ENCODE data around the gene CADPS2. TPM values are rescaled to one million over a fixed set of nuclear protein-coding genes. Genes with fewer than 3 reads are reported as not detected.

The CADPS2 gene
- total and polyA plus RNA-seq, 10 of the 15 experiments (the other 5 are each of a cell fraction or from before 2014, with no cell fraction given): 0.05 to 7.5 (median 0.25) TPM

- no peak for TF ChIP-seq ZNF687 (IDR thresholded peaks at IDR 0.05)
- TF ChIP-seq BHLHE40 (IDR thresholded peaks at IDR 0.05; ENCODE audit: borderline replicate concordance in 1 of 2, low read depth in 2 of 2, low read length in 1 of 2): no peak
- TF ChIP-seq YBX1 (IDR thresholded peaks at IDR 0.05): no peak
- TF ChIP-seq BCL3 (IDR thresholded peaks at IDR 0.05; ENCODE audit: borderline replicate concordance, insufficient read depth, low read depth, low read length, poor library complexity, severe bottlenecking): no peak
- TF ChIP-seq ZNF207 (IDR thresholded peaks at IDR 0.05; ENCODE audit: borderline replicate concordance): no peak
- TF ChIP-seq SMAD5 (IDR thresholded peaks at IDR 0.05; ENCODE audit: low read depth): no peak
- TF ChIP-seq MAX (IDR thresholded peaks at IDR 0.05; ENCODE audit: low read depth, low read length): no peak
- no peak for TF ChIP-seq ZBTB4 (CRISPR knock-in tag; IDR thresholded peaks at IDR 0.05)
- TF ChIP-seq RUNX3 (IDR thresholded peaks at IDR 0.05; ENCODE audit: low read length): no peak
- no peak for TF ChIP-seq SMC3 (IDR thresholded peaks at IDR 0.05; ENCODE audit: borderline replicate concordance, low read length)
- no peak for TF ChIP-seq JUND (IDR thresholded peaks at IDR 0.05; ENCODE audit: low read depth, low read length)
These were observed 2.1 kb downstream of the CADPS2 start (continued) for GRCh38 chr7:122884186-122884585.
